ENCODE measurements around the gene MEF2C. TPM values are rescaled to one million over a fixed set of nuclear protein-coding genes. Genes with fewer than 3 reads are reported as not detected.

Gene MEF2C
- total and polyA plus RNA-seq, 2 experiments from 2014 or later, result 0.97 to 1.6 TPM

DNA sequence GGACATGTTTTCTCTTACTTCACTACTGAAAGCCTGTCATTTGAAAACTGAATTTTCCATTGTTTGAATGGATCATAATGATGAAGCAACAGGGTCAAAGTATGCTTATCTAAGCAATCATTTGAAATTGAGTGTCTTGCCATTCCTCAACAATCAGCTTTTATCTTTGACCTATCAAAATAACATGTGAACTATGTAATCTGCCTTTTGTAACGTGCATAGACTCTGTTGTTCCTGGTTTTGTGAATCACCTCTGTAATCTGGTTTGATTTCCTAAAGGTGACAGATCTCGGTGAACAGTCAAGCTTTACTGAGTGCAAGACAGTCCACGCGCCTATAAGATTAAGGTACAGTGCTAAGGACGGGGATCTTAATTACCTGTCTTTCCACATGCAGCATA lies 3.3 kb downstream of the MEF2C start:
- Histone ChIP-seq H3K27ac (ENCODE audit: low read depth) (no peak overlapping the region), H3K4me3 (no peak overlapping the region), H3K4me1 (ENCODE audit: insufficient read depth) (peaks cover 10% of the 10 kb centered on the region; the same call in 1 of the 2 replicates), H3K4me2 (no peak overlapping the region), H3K27me3 (ENCODE audit: insufficient read depth) (peaks cover 37% of the 10 kb centered on the region), H3K36me3 (ENCODE audit: insufficient read depth) (no peaks in the 10 kb centered on the region), H3K79me2 (replicated peaks; ENCODE audit: insufficient read depth) (no peaks in the 10 kb centered on the region), H2AFZ (no peak overlapping the region), H3F3A (replicated peaks; ENCODE audit: low read depth) (no peaks in the 10 kb centered on the region), H4K20me1 (replicated peaks; ENCODE audit: insufficient read depth) (no peaks in the 10 kb centered on the region), H3K9me2 (ENCODE audit: insufficient read depth) (no peaks in the 10 kb centered on the region)
- Mint-ChIP-seq H3K27ac (no peak overlapping the region), H3K9me3 (no peaks in the 10 kb centered on the region), H3K4me3 (no peak overlapping the region), H3K36me3 (ENCODE audit: low read depth) (no peaks in the 10 kb centered on the region), H3K4me1 (peaks cover 15% of the 10 kb centered on the region; the same call in 2 of the 3 replicates), H3K27me3 (ENCODE audit: insufficient read depth, low read depth, poor library complexity) (peaks cover 17% of the 10 kb centered on the region)
- ATAC-seq (no peak), DNase-seq (ENCODE audit: low spot score) (no peak)
- TF ChIP-seq, protein P1, sequence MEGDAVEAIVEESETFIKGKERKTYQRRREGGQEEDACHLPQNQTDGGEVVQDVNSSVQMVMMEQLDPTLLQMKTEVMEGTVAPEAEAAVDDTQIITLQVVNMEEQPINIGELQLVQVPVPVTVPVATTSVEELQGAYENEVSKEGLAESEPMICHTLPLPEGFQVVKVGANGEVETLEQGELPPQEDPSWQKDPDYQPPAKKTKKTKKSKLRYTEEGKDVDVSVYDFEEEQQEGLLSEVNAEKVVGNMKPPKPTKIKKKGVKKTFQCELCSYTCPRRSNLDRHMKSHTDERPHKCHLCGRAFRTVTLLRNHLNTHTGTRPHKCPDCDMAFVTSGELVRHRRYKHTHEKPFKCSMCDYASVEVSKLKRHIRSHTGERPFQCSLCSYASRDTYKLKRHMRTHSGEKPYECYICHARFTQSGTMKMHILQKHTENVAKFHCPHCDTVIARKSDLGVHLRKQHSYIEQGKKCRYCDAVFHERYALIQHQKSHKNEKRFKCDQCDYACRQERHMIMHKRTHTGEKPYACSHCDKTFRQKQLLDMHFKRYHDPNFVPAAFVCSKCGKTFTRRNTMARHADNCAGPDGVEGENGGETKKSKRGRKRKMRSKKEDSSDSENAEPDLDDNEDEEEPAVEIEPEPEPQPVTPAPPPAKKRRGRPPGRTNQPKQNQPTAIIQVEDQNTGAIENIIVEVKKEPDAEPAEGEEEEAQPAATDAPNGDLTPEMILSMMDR (conservative IDR thresholded peaks at IDR 0.05; ENCODE audit: low read depth in 2 of 2), result no peak

DNA sequence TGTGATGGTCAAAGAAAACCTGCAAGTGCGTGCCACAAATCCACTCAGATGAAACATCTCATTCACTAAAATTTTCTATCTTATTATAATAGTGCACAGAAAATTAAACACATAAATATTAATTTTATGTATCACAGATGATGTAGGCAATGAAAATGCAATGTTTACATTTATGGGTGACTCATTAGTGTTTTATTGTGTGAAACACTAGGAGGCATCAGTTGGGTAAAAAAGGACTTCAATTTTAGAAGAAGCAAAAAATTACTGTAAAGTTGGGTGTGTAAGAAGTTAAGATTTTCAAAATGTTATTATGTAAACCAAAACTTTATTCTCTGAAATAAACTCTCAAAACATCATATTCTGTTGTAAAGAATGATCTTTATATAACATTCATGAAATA lies 4.0 kb downstream of the MEF2C start:
- H3K4me3 Mint-ChIP-seq, result no peak overlapping the region
- no peak for ATAC-seq
- no peak overlapping the region for H3K4me3 ChIP-seq
- no peaks in the 10 kb centered on the region for H3K36me3 ChIP-seq (ENCODE audit: insufficient read depth)
- no peak for DNase-seq (ENCODE audit: low spot score)
- H4K20me1 ChIP-seq (replicated peaks; ENCODE audit: insufficient read depth), result no peaks in the 10 kb centered on the region
- H2AFZ ChIP-seq, result no peak overlapping the region
- H3K27me3 ChIP-seq (ENCODE audit: insufficient read depth), result peaks cover 30% of the 10 kb centered on the region
- H3K4me1 ChIP-seq (ENCODE audit: insufficient read depth), result peaks cover 7% of the 10 kb centered on the region; the same call in 1 of the 2 replicates
- peaks cover 12% of the 10 kb centered on the region for H3K27me3 Mint-ChIP-seq (ENCODE audit: insufficient read depth, low read depth, poor library complexity)
- no peak overlapping the region for H3K27ac ChIP-seq (ENCODE audit: low read depth)
- no peaks in the 10 kb centered on the region for H3K36me3 Mint-ChIP-seq (ENCODE audit: low read depth)
- H3K9me3 Mint-ChIP-seq, result no peaks in the 10 kb centered on the region
- H3K4me1 Mint-ChIP-seq, result peaks cover 15% of the 10 kb centered on the region; the same call in 2 of the 3 replicates
- no peaks in the 10 kb centered on the region for H3K9me2 ChIP-seq (ENCODE audit: insufficient read depth)
- no peaks in the 10 kb centered on the region for H3F3A ChIP-seq (replicated peaks; ENCODE audit: low read depth)
- no peak overlapping the region for H3K27ac Mint-ChIP-seq
- H3K79me2 ChIP-seq (replicated peaks; ENCODE audit: insufficient read depth), result no peaks in the 10 kb centered on the region
- H3K4me2 ChIP-seq, result no peak overlapping the region
- TF ChIP-seq EZH2phosphoT487 (IDR thresholded peaks at IDR 0.05; ENCODE audit: unreplicated experiment), result no peak
- TF ChIP-seq JUNB (IDR thresholded peaks at IDR 0.05; ENCODE audit: unreplicated experiment), result no peak
- no peak for TF ChIP-seq ZNF331 (CRISPR knock-in tag; IDR thresholded peaks at IDR 0.05; ENCODE audit: low read depth)
- TF ChIP-seq POLR2AphosphoS5 (IDR thresholded peaks at IDR 0.05; ENCODE audit: low read depth), result no peak
- no peak for TF ChIP-seq STAT1 (IDR thresholded peaks at IDR 0.05; ENCODE audit: unreplicated experiment)
- no peak for TF ChIP-seq NANOG (IDR thresholded peaks at IDR 0.05; ENCODE audit: borderline replicate concordance)
- no peak for TF ChIP-seq CREB1 (CRISPR knock-in tag; IDR thresholded peaks at IDR 0.05; ENCODE audit: low read depth)
- no peak for TF ChIP-seq ZNF114 (CRISPR knock-in tag; IDR thresholded peaks at IDR 0.05)
- TF ChIP-seq, protein P1 (conservative IDR thresholded peaks at IDR 0.05; ENCODE audit: low read depth in 2 of 2), result no peak
- TF ChIP-seq, protein P2, sequence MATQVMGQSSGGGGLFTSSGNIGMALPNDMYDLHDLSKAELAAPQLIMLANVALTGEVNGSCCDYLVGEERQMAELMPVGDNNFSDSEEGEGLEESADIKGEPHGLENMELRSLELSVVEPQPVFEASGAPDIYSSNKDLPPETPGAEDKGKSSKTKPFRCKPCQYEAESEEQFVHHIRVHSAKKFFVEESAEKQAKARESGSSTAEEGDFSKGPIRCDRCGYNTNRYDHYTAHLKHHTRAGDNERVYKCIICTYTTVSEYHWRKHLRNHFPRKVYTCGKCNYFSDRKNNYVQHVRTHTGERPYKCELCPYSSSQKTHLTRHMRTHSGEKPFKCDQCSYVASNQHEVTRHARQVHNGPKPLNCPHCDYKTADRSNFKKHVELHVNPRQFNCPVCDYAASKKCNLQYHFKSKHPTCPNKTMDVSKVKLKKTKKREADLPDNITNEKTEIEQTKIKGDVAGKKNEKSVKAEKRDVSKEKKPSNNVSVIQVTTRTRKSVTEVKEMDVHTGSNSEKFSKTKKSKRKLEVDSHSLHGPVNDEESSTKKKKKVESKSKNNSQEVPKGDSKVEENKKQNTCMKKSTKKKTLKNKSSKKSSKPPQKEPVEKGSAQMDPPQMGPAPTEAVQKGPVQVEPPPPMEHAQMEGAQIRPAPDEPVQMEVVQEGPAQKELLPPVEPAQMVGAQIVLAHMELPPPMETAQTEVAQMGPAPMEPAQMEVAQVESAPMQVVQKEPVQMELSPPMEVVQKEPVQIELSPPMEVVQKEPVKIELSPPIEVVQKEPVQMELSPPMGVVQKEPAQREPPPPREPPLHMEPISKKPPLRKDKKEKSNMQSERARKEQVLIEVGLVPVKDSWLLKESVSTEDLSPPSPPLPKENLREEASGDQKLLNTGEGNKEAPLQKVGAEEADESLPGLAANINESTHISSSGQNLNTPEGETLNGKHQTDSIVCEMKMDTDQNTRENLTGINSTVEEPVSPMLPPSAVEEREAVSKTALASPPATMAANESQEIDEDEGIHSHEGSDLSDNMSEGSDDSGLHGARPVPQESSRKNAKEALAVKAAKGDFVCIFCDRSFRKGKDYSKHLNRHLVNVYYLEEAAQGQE (IDR thresholded peaks at IDR 0.05; ENCODE audit: unreplicated experiment), result no peak
- TF ChIP-seq, protein P3, sequence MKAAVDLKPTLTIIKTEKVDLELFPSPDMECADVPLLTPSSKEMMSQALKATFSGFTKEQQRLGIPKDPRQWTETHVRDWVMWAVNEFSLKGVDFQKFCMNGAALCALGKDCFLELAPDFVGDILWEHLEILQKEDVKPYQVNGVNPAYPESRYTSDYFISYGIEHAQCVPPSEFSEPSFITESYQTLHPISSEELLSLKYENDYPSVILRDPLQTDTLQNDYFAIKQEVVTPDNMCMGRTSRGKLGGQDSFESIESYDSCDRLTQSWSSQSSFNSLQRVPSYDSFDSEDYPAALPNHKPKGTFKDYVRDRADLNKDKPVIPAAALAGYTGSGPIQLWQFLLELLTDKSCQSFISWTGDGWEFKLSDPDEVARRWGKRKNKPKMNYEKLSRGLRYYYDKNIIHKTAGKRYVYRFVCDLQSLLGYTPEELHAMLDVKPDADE (IDR thresholded peaks at IDR 0.05), result no peak
- no peak for TF ChIP-seq EZH2 (IDR thresholded peaks at IDR 0.05; ENCODE audit: low read depth, unreplicated experiment)
